ENCODE data around the gene DNM2.

- TF ChIP-seq CTCF (conservative IDR thresholded peaks at IDR 0.05) (no peak), ZFX (IDR thresholded peaks at IDR 0.05) (no peak)
Observed at GRCh38 chr19:10725415-10725814, 7.5 kb downstream of the DNM2 start.
